Activated naive CD8-positive, alpha-beta T cell treated with anti-CD3 and anti-CD28 coated beads for 36 hours (primary cell): Measurements from ENCODE around the gene GAA. TPM values are rescaled to one million over a fixed set of nuclear protein-coding genes. Genes with fewer than 3 reads are reported as not detected.
"Not testable (repeated sequence)": the region's sequence is repeated elsewhere in the genome, so short reads cannot be mapped to it uniquely, and the experiment has no call there.

Experiments
- DNase-seq: peaks from one replicate; pipeline ENCODE4 v3.0.0; 2021
- H3K27ac Mint-ChIP-seq: one replicate; pipeline ENCODE4 v1.8.0; 2022; ENCODE audit warnings: mild to moderate bottlenecking, moderate library complexity, mixed read lengths
- H3K27me3 Mint-ChIP-seq: one replicate; pipeline ENCODE4 v1.8.0; 2022; ENCODE audit warnings: mild to moderate bottlenecking, mixed read lengths
- H3K36me3 Mint-ChIP-seq: one replicate; pipeline ENCODE4 v1.8.0; 2021; ENCODE audit warnings: mild to moderate bottlenecking, mixed read lengths
- H3K4me1 Mint-ChIP-seq: one replicate; pipeline ENCODE4 v1.8.0; 2021; ENCODE audit warnings: mixed read lengths
- H3K4me3 Mint-ChIP-seq: one replicate; pipeline ENCODE4 v1.8.0; 2022; ENCODE audit warnings: mild to moderate bottlenecking, moderate library complexity, mixed read lengths
- H3K9me3 Mint-ChIP-seq: one replicate; pipeline ENCODE4 v1.8.0; 2022; ENCODE audit warnings: mixed read lengths
- total RNA-seq, 2 experiments: library from RNA; stranded (reverse); gene quantifications; one replicate each; pipeline ENCODE4 v1.2.3, GENCODE V29; 2021

The GAA gene
- total RNA-seq, 2 experiments from 2014 or later = 39.3 to 43.9 TPM

DNA sequence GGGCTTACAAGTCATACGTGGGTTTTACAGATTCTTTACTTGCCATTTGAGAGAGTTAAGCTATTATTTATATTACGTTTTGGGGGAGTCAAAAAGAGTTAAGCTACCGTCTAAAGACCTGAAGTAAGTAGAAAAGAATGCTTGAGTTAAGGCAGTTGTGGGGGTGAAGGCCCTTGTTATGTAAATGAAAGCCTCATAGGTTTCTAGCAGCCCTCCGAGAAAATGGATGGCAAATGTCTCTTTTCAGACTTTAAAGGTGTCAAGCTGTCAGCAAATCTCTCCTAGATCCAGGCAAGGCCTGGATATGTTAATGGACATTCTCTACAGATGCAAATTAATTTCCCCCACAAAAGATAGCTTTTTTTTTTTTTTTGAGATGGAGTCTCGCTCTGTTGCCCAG, 52.8 kb downstream of the GAA start:
- Mint-ChIP-seq H3K36me3 (no peaks in the 10 kb centered on the region), H3K27ac (no peak overlapping the region)

GRCh38 chr17:80155600-80155999, 54.2 kb downstream of the GAA start:
- not testable (repeated sequence) for H3K36me3 Mint-ChIP-seq, H3K4me3 Mint-ChIP-seq, DNase-seq, H3K9me3 Mint-ChIP-seq, H3K4me1 Mint-ChIP-seq, H3K27ac Mint-ChIP-seq, H3K27me3 Mint-ChIP-seq

More for the DNA sequence above, 52.8 kb downstream of the GAA start:
- Mint-ChIP-seq H3K4me1 (peaks cover 11% of the 10 kb centered on the region), H3K9me3 (peaks cover 6% of the 10 kb centered on the region), H3K4me3 (no peak overlapping the region), H3K27me3 (no peaks in the 10 kb centered on the region)
- DNase-seq = no peak

DNA sequence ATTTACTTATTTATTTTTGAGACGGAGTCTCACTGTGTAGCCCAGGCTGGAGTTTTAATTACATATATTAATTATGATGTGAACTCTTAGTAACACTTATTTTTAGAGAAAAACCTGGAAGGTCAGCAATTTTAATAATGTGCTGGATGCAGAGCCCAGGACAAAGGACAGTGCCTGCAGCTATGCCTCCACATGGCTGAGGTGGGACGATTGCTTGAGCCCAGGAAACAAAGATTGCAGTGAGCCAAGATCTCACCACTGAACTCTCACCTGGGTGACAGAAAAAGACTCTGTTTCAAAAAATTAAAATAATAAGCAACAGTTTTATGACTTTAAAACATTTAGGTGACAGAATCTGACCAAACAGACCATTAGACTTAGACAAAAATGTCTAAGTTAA, 57.5 kb downstream of the GAA start:
- no peak overlapping the region for H3K27ac Mint-ChIP-seq
- no peaks in the 10 kb centered on the region for H3K4me1 Mint-ChIP-seq
- no peak for DNase-seq
- no peaks in the 10 kb centered on the region for H3K36me3 Mint-ChIP-seq
- peaks cover 5% of the 10 kb centered on the region for H3K9me3 Mint-ChIP-seq
- H3K4me3 Mint-ChIP-seq = no peak overlapping the region
- peaks cover 11% of the 10 kb centered on the region for H3K27me3 Mint-ChIP-seq

GRCh38 chr17:80160536-80160935, 59.2 kb downstream of the GAA start:
- DNase-seq = no peak
- H3K9me3 Mint-ChIP-seq = peaks cover 5% of the 10 kb centered on the region
- no peaks in the 10 kb centered on the region for H3K36me3 Mint-ChIP-seq
- H3K4me1 Mint-ChIP-seq = no peaks in the 10 kb centered on the region
- H3K27me3 Mint-ChIP-seq = peaks cover 14% of the 10 kb centered on the region
- H3K4me3 Mint-ChIP-seq = no peak overlapping the region
- H3K27ac Mint-ChIP-seq = no peak overlapping the region

GRCh38 chr17:80163336-80163735, 62.0 kb downstream of the GAA start:
- Mint-ChIP-seq H3K4me1 (no peaks in the 10 kb centered on the region), H3K9me3 (no peaks in the 10 kb centered on the region), H3K36me3 (no peaks in the 10 kb centered on the region), H3K27me3 (peaks cover 14% of the 10 kb centered on the region), H3K4me3 (no peak overlapping the region), H3K27ac (no peak overlapping the region)
- DNase-seq = no peak

GRCh38 chr17:80164185-80164584, 62.8 kb downstream of the GAA start:
- no peak overlapping the region for H3K4me3 Mint-ChIP-seq
- peaks cover 14% of the 10 kb centered on the region for H3K27me3 Mint-ChIP-seq
- H3K9me3 Mint-ChIP-seq = no peaks in the 10 kb centered on the region
- H3K27ac Mint-ChIP-seq = no peak overlapping the region
- no peak for DNase-seq
- no peaks in the 10 kb centered on the region for H3K4me1 Mint-ChIP-seq
- no peaks in the 10 kb centered on the region for H3K36me3 Mint-ChIP-seq

DNA sequence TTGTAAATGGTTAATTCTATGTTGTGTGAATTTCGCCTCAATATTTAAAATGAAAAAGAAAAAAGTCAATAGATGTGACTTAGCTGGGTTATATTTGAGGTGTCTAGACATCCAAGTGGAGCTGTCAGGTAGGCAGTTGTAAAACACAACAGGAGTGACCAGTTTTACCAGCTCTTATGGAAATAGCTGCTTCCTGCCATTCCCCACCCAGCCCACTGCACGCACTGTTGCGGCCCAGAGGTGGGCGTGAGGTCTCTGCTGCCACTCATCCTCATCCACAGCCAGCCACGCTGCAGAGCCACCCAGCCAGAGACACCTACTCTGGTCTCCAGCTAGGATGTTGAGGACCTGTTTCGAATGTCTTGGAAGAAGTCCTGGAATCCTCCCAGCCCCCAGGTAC, 65.1 kb downstream of the GAA start:
- Mint-ChIP-seq H3K9me3 (no peaks in the 10 kb centered on the region), H3K27me3 (peaks cover 4% of the 10 kb centered on the region), H3K27ac (no peak overlapping the region), H3K4me3 (no peak overlapping the region), H3K36me3 (no peaks in the 10 kb centered on the region), H3K4me1 (no peaks in the 10 kb centered on the region)
- DNase-seq = no peak

DNA sequence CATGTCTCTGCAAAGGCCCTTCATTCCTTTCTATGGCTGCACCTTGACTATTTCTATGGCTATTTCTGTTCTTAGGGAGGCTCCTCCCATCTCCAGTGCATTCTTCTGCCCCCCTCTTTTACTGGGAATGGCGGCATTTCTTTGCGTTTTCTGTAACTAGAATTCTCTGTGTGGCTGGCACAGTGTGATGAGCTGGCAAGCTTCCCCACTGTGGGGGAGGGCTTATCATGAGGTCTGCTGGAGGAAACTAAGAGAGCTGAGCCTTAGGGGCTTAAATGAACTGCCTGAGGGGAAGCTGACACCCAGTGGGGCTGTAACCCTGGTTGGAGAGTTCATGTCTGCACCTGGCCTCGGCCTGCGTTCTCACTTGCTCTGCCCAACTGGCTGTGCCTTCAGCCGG, 67.0 kb downstream of the GAA start:
- Mint-ChIP-seq H3K9me3 (no peaks in the 10 kb centered on the region), H3K27me3 (peaks cover 4% of the 10 kb centered on the region), H3K4me1 (no peaks in the 10 kb centered on the region), H3K4me3 (no peak overlapping the region), H3K36me3 (no peaks in the 10 kb centered on the region), H3K27ac (no peak overlapping the region)
- no peak for DNase-seq

DNA sequence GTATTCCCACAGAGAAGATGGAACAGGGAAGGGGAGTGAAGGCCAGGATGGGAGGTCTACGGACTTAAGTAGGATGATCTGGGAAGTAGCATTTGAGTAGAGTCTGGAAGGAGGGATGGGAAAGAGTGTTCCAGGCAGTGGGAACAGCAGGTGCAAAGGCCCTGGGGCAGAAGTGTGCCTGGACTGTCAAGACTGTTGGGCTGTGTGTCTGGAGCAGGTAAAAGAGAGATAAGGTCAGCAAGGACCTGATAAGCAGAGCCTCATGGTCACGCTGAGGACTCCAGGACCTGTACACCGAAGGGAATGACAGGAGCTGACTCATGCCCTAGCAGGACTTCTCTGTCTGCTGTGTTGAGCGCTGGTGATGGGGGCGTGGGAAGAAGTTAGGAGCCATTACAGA, 67.7 kb downstream of the GAA start:
- no peak for DNase-seq
- H3K36me3 Mint-ChIP-seq = no peaks in the 10 kb centered on the region
- no peaks in the 10 kb centered on the region for H3K4me1 Mint-ChIP-seq
- no peak overlapping the region for H3K4me3 Mint-ChIP-seq
- H3K27ac Mint-ChIP-seq = no peak overlapping the region
- H3K27me3 Mint-ChIP-seq = peaks cover 3% of the 10 kb centered on the region
- H3K9me3 Mint-ChIP-seq = no peaks in the 10 kb centered on the region

Other genes with a start within 250 kb of the GAA start
- gene TBC1D16, start 65.7 kb upstream of the GAA start, total RNA-seq = 1 to 10 TPM; 8.8 to 9.0 TPM
- 1 to 10 TPM; 1.2 to 1.3 TPM for gene CCDC40, start 64.9 kb upstream of the GAA start, total RNA-seq
- 100 to 1,000 TPM; 192 to 197 TPM for gene EIF4A3, start 45.5 kb downstream of the GAA start, total RNA-seq
- gene CARD14, start 68.4 kb downstream of the GAA start, total RNA-seq = not detected
- gene SGSH, start 118.8 kb downstream of the GAA start, total RNA-seq = 1 to 10 TPM; 7.0 to 8.2 TPM
- 1 to 10 TPM; 1.7 to 2.3 TPM for gene SLC26A11, start 118.8 kb downstream of the GAA start, total RNA-seq
- gene RNF213, start 159.3 kb downstream of the GAA start, total RNA-seq = 100 to 1,000 TPM; 109 TPM